Measurements from ENCODE around the gene FAM184B.
A peak's percentile ranks its signal among the peaks of the same experiment; 100 is the strongest.

The FAM184B gene

DNA sequence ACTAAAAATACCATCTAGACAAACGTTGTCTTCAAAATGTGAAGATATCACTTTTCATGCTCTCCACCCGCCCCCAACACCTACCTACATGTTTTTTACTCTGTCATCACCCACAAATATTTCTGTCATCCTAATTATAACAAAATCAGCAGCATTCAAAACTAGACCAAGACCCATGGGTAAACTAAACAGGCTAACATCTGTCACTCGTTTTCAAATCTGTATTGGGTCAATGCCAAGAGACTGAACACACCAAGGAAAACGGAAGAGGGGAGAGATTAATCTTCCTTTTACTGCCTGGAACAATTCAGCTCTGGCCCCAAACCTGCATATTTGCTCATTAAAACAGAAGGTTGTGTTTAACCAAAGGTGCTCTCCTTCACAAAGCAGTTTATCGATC, 17.5 kb downstream of the FAM184B start:
- no peak overlapping the region for H3K4me3 Mint-ChIP-seq
- peaks cover 3 to 5% of the 10 kb centered on the region in 2 donors for H3K27me3 Mint-ChIP-seq
- peaks cover 0 to 4% of the 10 kb centered on the region in 2 donors for H3K36me3 Mint-ChIP-seq
- DNase-seq (no peak), ATAC-seq (replicated peaks) (no peak)
- H3K9me3 Mint-ChIP-seq: no peaks in the 10 kb centered on the region
- no peak overlapping the region for H3K27ac Mint-ChIP-seq
- peaks cover 0 to 3% of the 10 kb centered on the region in 2 donors for H3K4me1 Mint-ChIP-seq

DNA sequence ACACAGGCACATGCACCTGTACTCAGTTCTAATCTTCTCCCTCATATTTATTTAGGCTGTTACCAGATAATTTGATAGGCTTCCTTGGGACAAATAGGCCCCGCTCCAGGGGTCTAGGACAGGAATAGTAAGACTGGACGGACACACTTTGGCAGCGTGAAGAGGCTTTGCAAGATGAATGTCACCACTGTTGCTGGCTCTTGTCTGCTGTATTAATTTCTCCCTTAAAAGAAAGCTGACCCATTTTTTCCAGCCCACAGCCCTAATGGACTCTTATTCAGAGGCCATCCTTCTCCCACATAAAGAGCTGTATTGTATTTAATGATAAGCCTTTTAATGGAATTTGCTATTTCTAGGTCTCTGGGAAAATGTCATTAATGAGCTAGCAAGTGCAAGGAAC, 18.0 kb downstream of the FAM184B start:
- no peak for DNase-seq
- no peak for ATAC-seq (replicated peaks)
- Mint-ChIP-seq H3K9me3 (no peaks in the 10 kb centered on the region), H3K4me1 (peaks cover 0 to 3% of the 10 kb centered on the region in 2 donors), H3K27ac (no peak overlapping the region), H3K27me3 (peaks cover 3 to 5% of the 10 kb centered on the region in 2 donors), H3K36me3 (peaks cover 0 to 4% of the 10 kb centered on the region in 2 donors), H3K4me3 (no peak overlapping the region)

DNA sequence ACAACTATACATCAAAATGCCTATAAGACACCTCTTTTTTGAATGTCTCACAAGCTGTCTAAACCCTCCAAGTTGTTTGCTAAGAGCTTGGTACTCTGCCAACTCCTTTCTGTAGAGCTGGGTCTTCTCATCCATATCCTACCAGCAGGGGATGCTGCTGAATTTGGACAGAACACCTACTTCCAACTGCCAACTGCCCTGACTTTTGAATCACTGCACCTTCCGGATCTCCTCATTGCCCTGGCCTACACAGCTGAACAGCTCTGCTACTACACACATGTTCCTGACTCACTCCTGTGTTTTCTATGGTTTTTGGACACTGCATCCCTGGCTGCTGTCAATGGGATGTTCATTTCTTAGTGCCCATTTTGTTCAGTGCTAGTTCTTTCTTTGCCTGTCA, 18.7 kb downstream of the FAM184B start:
- peaks cover 3 to 5% of the 10 kb centered on the region in 2 donors for H3K27me3 Mint-ChIP-seq
- H3K4me1 Mint-ChIP-seq: peaks cover 0 to 3% of the 10 kb centered on the region in 2 donors
- H3K27ac Mint-ChIP-seq: no peak overlapping the region
- no peak overlapping the region for H3K4me3 Mint-ChIP-seq
- DNase-seq: no peak
- no peaks in the 10 kb centered on the region for H3K9me3 Mint-ChIP-seq
- ATAC-seq (replicated peaks): no peak
- peaks cover 0 to 4% of the 10 kb centered on the region in 2 donors for H3K36me3 Mint-ChIP-seq

DNA sequence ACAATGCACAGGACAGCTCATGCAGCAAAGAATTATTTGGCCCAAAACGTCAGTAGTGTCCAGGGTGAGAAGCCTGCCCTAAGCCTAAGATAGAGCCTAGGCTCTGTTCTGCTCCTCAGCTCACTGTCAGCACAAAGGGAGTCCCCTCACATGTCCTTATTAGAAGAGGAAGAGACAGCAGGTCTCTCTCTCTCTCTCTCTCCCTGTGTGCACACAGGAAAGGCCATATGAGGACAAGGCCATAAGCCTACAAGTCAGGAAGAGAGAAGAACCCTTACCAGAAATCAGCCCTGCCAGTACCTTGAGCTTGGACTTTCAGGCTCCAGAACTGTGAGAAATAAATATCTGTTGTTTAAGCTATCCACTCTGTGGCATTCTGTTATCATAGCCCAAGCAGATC, 20.4 kb downstream of the FAM184B start:
- ATAC-seq (replicated peaks) (no peak), DNase-seq (no peak)
- H3K4me3 Mint-ChIP-seq: no peak overlapping the region
- no peak overlapping the region for H3K27ac Mint-ChIP-seq
- peaks cover 0 to 3% of the 10 kb centered on the region in 2 donors for H3K36me3 Mint-ChIP-seq
- peaks cover 3 to 5% of the 10 kb centered on the region in 2 donors for H3K27me3 Mint-ChIP-seq
- H3K9me3 Mint-ChIP-seq: no peaks in the 10 kb centered on the region
- peaks cover 0 to 3% of the 10 kb centered on the region in 2 donors for H3K4me1 Mint-ChIP-seq

DNA sequence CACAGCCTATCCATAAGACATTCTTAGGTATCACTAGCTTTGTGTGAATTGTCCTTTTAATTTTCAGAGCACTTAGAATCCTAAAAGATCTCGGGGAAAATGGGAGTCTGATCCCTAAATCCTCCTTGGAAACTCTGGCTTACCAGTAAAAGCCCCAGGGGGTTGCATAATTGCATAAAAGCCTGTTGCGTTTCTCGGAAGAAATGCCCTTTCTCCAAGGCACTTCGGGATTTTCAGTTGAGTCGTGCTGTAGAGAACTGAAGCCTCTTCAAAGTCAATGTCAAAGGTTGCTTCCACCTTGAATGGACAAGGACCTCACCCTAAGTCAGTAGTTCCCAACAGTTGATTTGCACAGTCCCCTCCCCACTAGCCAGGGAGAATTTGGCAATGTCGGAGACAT, 20.8 kb downstream of the FAM184B start:
- no peaks in the 10 kb centered on the region for H3K36me3 Mint-ChIP-seq
- H3K27me3 Mint-ChIP-seq: peaks cover 3 to 9% of the 10 kb centered on the region in 2 donors
- no peak overlapping the region for H3K4me3 Mint-ChIP-seq
- ATAC-seq (replicated peaks): no peak
- DNase-seq: no peak
- no peak overlapping the region for H3K27ac Mint-ChIP-seq
- no peaks in the 10 kb centered on the region for H3K9me3 Mint-ChIP-seq
- H3K4me1 Mint-ChIP-seq: peaks cover 0 to 1% of the 10 kb centered on the region in 2 donors

DNA sequence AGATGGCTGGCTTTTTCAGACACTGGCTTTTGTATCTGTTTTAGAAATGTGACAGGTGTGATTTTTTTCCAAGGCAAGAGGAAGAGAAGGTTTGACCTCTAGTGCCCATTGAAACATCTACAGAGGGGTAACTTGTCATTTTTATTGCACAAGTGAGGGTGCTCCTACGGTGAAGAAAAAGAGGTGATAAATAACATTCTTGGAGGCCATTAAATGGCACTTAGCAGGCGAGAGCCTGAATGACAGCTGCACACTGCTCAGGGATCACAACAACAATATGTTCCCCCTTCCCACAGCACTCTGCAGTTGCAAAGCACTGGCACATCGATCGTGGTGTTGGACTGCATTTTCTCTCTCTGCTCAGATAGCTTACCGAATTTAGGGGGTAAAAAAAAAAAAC, 22.9 kb downstream of the FAM184B start:
- Mint-ChIP-seq H3K4me3 (no peak overlapping the region), H3K27ac (no peak overlapping the region), H3K27me3 (peaks cover 3 to 13% of the 10 kb centered on the region in 2 donors), H3K36me3 (no peaks in the 10 kb centered on the region), H3K4me1 (no peaks in the 10 kb centered on the region), H3K9me3 (no peaks in the 10 kb centered on the region)
- no peak for DNase-seq
- no peak for ATAC-seq (replicated peaks)

DNA sequence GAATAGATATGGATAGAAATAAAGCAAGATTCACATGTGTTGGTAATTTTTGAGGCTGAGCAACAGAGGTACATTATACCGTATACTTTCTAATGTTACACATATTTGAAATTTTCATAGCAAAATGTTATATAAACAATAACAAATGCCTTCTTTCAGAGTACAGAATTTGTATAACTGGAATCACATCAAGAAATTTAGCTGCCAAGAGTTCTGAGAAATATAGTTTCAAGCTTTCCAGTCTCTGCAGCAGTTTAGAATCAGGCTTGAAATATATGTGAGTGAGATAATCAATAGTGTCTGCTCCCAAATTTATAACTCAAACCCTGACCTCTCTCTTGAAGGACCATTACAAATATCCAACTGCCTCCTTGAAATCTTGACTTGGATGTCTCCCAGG, 23.8 kb downstream of the FAM184B start:
- H3K4me1 Mint-ChIP-seq: no peaks in the 10 kb centered on the region
- H3K36me3 Mint-ChIP-seq: no peaks in the 10 kb centered on the region
- H3K27ac Mint-ChIP-seq: no peak overlapping the region
- no peak for DNase-seq
- no peaks in the 10 kb centered on the region for H3K9me3 Mint-ChIP-seq
- H3K4me3 Mint-ChIP-seq: no peak overlapping the region
- H3K27me3 Mint-ChIP-seq: peaks cover 4 to 13% of the 10 kb centered on the region in 2 donors
- ATAC-seq (replicated peaks): no peak

DNA sequence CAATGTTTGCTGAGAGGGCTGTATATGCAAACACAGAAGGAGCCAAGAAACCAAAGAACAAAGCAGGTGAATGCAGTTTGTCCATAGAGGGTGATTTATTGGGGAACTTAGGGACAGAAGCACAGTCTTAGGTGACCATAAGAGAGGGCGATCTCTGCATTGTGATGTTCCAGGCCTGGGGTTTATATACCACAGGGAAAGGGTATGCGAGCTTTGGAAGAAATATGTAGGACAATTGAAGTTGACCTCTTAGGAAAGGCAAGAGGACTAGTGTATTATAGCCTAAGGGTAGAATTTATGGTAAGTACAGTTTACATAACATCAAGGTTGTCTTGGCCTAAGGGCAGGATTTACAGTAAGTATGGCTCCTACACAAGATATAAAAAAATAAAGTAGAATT, 27.8 kb downstream of the FAM184B start:
- Mint-ChIP-seq H3K9me3 (no peaks in the 10 kb centered on the region), H3K4me1 (no peaks in the 10 kb centered on the region), H3K27me3 (peaks cover 8 to 14% of the 10 kb centered on the region in 2 donors), H3K27ac (no peak overlapping the region), H3K36me3 (no peaks in the 10 kb centered on the region), H3K4me3 (no peak overlapping the region)
- DNase-seq: no peak
- ATAC-seq (replicated peaks): no peak

DNA sequence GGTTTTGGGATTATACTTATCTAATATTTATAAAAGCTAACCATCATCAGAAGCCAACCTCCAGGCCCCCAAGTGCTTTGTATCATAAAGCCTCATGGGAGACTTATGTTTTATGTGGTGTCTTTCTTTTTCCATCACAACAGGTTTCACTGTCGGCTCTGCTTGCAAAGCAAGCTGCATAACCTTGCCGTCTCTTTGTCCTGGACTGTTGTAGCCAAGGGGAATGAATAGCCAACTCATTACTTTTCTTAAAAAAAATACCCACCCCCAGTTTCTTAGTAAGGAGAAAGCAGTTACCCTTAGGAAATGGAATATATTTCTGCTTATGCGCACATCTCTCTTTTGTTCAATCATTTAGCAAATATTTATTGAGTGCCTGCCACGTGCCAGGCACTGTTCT, 40.7 kb downstream of the FAM184B start:
- Mint-ChIP-seq H3K4me1 (no peaks in the 10 kb centered on the region), H3K27ac (no peak overlapping the region), H3K36me3 (no peaks in the 10 kb centered on the region), H3K9me3 (no peaks in the 10 kb centered on the region), H3K27me3 (peaks cover 3 to 19% of the 10 kb centered on the region in 2 donors), H3K4me3 (no peak overlapping the region)
- DNase-seq: no peak
- no peak for ATAC-seq (replicated peaks)

DNA sequence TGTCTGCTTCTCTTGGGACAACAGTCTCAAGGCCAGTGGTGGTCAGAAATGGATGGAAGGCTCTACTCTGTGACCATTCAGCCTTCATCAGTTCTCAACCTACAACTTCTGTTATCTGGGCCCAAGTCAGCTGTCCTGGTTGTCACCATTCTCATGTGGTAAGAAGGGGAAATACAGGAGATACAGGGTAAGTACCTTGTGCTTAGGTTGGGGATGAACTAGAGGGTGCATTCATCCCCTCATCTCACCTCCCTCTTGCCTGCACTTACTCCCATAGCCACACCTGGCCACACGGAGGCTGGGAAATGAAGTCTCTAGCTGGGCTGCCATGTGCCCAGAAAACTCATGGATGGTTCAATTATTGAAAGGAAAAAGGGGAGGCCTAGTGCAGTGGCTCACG, 44.9 kb downstream of the FAM184B start:
- Mint-ChIP-seq H3K4me3 (no peak overlapping the region), H3K4me1 (no peaks in the 10 kb centered on the region), H3K27me3 (peaks cover 0 to 20% of the 10 kb centered on the region in 2 donors), H3K9me3 (peaks cover 0 to 3% of the 10 kb centered on the region in 2 donors), H3K36me3 (no peaks in the 10 kb centered on the region), H3K27ac (no peak overlapping the region)
- DNase-seq: no peak
- ATAC-seq (replicated peaks): peak in 1 of 2 donors; percentile 41

DNA sequence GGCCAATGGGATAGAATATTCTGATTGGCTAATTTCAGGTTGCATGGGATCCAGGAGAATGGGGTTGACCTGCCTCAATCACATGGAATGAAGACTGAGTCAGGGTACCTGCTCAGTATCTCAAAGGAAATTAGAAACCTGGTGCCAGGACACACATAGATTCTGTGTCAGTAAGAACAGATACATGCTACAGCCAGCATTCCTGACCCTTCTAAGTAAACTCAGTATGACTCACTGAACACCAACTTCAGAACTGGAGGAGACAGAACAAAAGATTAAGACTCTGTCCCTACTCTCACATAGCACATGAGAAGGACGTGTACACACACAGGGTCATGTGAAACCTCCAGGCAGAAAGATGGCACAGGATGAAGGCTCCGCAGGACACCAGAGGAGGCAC, 54.5 kb downstream of the FAM184B start:
- DNase-seq (no peak), ATAC-seq (replicated peaks) (no peak)
- no peaks in the 10 kb centered on the region for H3K4me1 Mint-ChIP-seq
- no peak overlapping the region for H3K4me3 Mint-ChIP-seq
- peaks cover 15 to 16% of the 10 kb centered on the region in 2 donors for H3K27me3 Mint-ChIP-seq
- H3K9me3 Mint-ChIP-seq: peaks cover 12 to 22% of the 10 kb centered on the region in 2 donors
- peaks cover 0 to 9% of the 10 kb centered on the region in 2 donors for H3K36me3 Mint-ChIP-seq
- H3K27ac Mint-ChIP-seq: no peak overlapping the region

DNA sequence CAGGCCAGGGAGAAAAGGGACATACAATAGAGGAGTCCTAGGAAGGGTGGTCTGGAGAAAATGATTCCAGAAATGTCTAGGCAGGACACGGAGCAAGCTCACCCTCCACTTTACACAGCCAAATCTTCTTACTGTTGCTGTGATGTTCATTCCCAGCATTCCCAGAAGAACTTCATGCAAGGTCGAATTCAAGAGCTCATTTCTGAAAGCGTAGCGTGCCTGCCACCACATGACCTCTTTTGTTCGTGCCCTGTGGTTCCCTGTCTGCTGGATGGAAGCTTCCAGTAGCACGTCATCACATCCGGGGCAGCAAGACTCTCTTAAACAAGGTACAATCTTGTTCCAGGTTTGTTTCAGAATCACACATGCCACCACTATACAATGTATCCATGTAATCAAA, 57.8 kb downstream of the FAM184B start:
- Mint-ChIP-seq H3K4me3 (no peak overlapping the region), H3K4me1 (no peaks in the 10 kb centered on the region), H3K9me3 (peaks cover 6 to 12% of the 10 kb centered on the region in 2 donors), H3K36me3 (peaks cover 0 to 4% of the 10 kb centered on the region in 2 donors), H3K27me3 (peaks cover 2 to 15% of the 10 kb centered on the region in 2 donors), H3K27ac (no peak overlapping the region)
- ATAC-seq (replicated peaks) (no peak), DNase-seq (no peak)

DNA sequence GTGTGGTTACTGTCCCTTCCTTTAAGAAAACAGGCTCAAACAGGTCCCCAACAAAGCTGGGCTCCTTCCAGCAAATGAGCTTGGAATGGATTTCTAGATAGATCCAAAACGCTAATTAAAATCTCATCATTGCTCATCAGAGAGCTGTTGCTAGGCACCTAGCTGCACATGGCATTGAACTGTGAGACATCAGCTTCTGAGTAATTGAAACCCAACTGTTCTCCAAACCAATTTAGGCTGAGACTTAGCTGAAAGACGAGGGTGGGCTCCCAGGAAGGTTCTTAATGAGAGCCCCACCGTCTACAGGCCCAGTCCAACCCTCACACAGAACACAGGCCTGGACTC, 59.1 kb downstream of the FAM184B start:
- H3K36me3 Mint-ChIP-seq: no peaks in the 10 kb centered on the region
- ATAC-seq (replicated peaks): no peak
- no peak overlapping the region for H3K27ac Mint-ChIP-seq
- peaks cover under 1 to 5% of the 10 kb centered on the region in 2 donors for H3K9me3 Mint-ChIP-seq
- peaks cover 6 to 7% of the 10 kb centered on the region in 2 donors for H3K27me3 Mint-ChIP-seq
- H3K4me1 Mint-ChIP-seq: no peaks in the 10 kb centered on the region
- DNase-seq: no peak
- H3K4me3 Mint-ChIP-seq: no peak overlapping the region

DNA sequence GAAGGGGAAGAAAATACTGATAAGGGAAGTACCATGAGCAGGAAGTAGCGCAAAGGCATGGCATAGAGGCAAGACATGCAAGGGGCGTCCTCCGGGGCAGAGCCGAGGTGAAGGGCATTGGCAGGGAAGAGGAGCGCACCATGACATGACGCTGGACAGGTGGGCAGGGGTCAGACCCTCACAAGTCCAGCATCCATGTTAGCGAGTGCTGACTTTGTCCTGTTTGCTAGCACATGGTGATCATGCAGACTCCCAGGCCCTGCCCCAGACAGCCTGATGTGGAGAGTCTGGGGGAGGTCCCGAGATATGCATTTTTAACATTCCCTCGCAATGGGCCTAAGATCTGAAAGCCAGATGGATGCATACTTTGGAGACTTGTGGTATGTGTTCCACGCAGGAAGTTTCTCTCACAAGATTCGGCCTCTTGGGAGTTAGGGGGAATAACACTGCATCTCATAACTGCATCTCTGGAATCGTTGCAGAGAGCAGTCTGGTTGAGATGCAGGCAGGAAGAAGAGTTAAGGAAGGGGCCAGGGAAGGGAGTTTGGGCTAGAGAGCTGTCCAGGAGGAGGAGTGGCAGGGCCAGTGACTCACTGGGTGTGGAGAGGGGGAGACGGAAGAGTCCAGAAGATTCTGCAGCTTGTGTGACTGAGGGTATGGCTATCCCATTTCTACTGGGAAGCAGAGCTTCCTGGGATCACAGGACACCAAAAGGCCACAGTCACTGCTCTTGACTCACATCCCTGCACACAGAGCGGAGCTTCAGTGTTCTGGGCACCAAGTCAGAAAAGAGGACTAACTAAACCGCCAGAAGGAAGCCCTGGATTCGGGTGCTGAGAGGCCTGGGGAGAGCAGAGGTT, 59.7 kb downstream of the FAM184B start:
- no peaks in the 10 kb centered on the region for H3K4me1 Mint-ChIP-seq
- H3K27me3 Mint-ChIP-seq: peaks cover 6% of the 10 kb centered on the region in 2 donors
- H3K36me3 Mint-ChIP-seq: no peaks in the 10 kb centered on the region
- H3K4me3 Mint-ChIP-seq: no peak overlapping the region
- no peaks in the 10 kb centered on the region for H3K9me3 Mint-ChIP-seq
- DNase-seq (no peak), ATAC-seq (replicated peaks) (no peak)
- H3K27ac Mint-ChIP-seq: no peak overlapping the region

DNA sequence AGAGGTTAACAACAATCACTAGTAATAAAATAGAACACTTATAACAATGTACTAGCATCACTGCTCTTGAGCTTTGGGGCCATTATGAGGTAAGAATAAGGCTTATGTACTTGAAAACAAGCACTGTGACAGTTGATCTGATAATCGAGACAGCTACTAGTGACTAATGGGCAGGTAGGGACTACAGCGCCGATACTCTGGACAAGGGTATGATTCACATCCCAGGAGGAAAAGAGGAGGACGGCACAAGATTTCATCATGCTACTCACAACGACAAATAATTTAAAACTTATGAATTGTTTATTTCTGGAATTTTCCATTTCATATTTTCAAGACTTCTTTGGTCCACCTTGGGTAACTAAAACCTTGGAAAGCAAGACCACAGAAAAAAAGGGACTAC, 62.3 kb downstream of the FAM184B start:
- Mint-ChIP-seq H3K4me1 (no peaks in the 10 kb centered on the region), H3K27me3 (peaks cover 0 to 6% of the 10 kb centered on the region in 2 donors), H3K36me3 (no peaks in the 10 kb centered on the region), H3K4me3 (no peak overlapping the region), H3K9me3 (no peaks in the 10 kb centered on the region), H3K27ac (no peak overlapping the region)
- no peak for ATAC-seq (replicated peaks)
- no peak for DNase-seq

Measured in stimulated activated naive B cell treated with anti-CD40 and anti-IgM and Interleukin-4, amounts not matched to agents 10 μg/mL and 1 μg/mL and 100 μg/mL, for 72 hours (primary cell).